Measurements from ENCODE around the gene RPTOR.

- no peak for TF ChIP-seq CTCF (IDR thresholded peaks at IDR 0.05; ENCODE audit: insufficient read depth, low read depth, low read length)
- no peak for TF ChIP-seq EZH2 (IDR thresholded peaks at IDR 0.05; ENCODE audit: insufficient read depth, low read length)
Observed at GRCh38 chr17:80791758-80792284, 247.2 kb downstream of the RPTOR start.
